GM19193 (cell line): ENCODE results near the gene REPIN1.

Source experiments
- POLR2A ChIP-seq: IDR thresholded peaks from 4 replicates; pipeline ENCODE4 v1.6.1; 2011; ENCODE audit not compliant: insufficient read depth, insufficient read length; ENCODE audit errors: extremely low read depth

The REPIN1 gene

GRCh38 chr7:150332852-150333635, 35.6 kb upstream of the REPIN1 start:
- no peak for TF ChIP-seq POLR2A

GRCh38 chr7:150333659-150334058, 35.0 kb upstream of the REPIN1 start:
- TF ChIP-seq POLR2A, result no peak

GRCh38 chr7:150334108-150334507, 34.5 kb upstream of the REPIN1 start:
- TF ChIP-seq POLR2A, result no peak

- no peak for TF ChIP-seq POLR2A
These were observed 33.4 kb upstream of the REPIN1 start for GRCh38 chr7:150335108-150335773.

GRCh38 chr7:150335774-150336112, 32.9 kb upstream of the REPIN1 start:
- no peak for TF ChIP-seq POLR2A

GRCh38 chr7:150336746-150337145, 31.9 kb upstream of the REPIN1 start:
- no peak for TF ChIP-seq POLR2A

GRCh38 chr7:150337179-150337578, 31.4 kb upstream of the REPIN1 start:
- TF ChIP-seq POLR2A, result no peak

GRCh38 chr7:150337659-150338081, 31.0 kb upstream of the REPIN1 start:
- no peak for TF ChIP-seq POLR2A

GRCh38 chr7:150338166-150338829, 30.3 kb upstream of the REPIN1 start:
- no peak for TF ChIP-seq POLR2A

- no peak for TF ChIP-seq POLR2A
These were observed 29.2 kb upstream of the REPIN1 start for GRCh38 chr7:150339409-150339809.

GRCh38 chr7:150340024-150340749, 28.4 kb upstream of the REPIN1 start:
- TF ChIP-seq POLR2A, result no peak

GRCh38 chr7:150340875-150341262, 27.8 kb upstream of the REPIN1 start:
- no peak for TF ChIP-seq POLR2A

GRCh38 chr7:150341263-150342120, 27.1 kb upstream of the REPIN1 start, which contains the start of gene RARRES2:
Gene RARRES2 (minus strand): TSS chr7:150341629. CDS start chr7:150340609, 1,020 bp downstream.
- no peak for TF ChIP-seq POLR2A

GRCh38 chr7:150342121-150342408, 26.6 kb upstream of the REPIN1 start:
- no peak for TF ChIP-seq POLR2A

- no peak for TF ChIP-seq POLR2A
These were observed 25.4 kb upstream of the REPIN1 start for GRCh38 chr7:150343225-150343624.

GRCh38 chr7:150344299-150344698, 24.3 kb upstream of the REPIN1 start:
- no peak for TF ChIP-seq POLR2A
